Measurements from ENCODE around the gene POTEJ.
"Not testable (repeated sequence)": the region's sequence is repeated elsewhere in the genome, so short reads cannot be mapped to it uniquely, and the experiment has no call there.

Gene POTEJ

DNA sequence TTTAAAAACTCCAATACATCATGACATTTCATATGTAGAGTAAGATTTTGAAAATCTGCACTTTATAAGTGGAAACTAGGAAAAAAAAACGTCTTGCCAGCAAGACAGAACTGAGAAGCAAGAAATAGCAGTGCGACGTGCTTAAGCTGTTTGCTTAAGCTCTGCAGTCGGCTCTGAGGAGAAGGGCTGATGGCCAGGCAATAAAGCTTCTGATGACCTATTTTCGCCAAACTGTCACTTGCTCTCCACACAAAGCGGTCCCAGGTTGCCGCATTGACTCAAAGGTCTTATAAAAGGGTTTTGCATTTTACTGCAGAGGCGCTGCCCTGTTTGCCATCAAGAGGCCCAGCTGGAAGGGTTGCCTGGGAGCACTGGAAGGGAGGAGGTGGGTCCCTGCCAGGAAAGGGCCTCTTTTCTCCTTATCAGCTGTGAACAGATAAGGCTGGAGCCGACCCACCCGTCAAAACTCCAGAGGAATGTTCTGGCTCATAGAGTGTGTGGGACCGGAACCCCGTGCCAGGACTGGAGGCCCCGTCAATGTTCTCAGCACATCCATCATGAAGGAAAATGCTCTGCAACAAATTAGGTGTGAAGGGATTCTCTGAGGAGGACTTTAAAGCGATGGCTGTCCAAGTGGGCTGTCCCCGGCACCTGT is 9.5 kb upstream of the POTEJ start:
- DNase-seq (ENCODE audit: low read depth in 3 of 3) = not testable (repeated sequence)

DNA sequence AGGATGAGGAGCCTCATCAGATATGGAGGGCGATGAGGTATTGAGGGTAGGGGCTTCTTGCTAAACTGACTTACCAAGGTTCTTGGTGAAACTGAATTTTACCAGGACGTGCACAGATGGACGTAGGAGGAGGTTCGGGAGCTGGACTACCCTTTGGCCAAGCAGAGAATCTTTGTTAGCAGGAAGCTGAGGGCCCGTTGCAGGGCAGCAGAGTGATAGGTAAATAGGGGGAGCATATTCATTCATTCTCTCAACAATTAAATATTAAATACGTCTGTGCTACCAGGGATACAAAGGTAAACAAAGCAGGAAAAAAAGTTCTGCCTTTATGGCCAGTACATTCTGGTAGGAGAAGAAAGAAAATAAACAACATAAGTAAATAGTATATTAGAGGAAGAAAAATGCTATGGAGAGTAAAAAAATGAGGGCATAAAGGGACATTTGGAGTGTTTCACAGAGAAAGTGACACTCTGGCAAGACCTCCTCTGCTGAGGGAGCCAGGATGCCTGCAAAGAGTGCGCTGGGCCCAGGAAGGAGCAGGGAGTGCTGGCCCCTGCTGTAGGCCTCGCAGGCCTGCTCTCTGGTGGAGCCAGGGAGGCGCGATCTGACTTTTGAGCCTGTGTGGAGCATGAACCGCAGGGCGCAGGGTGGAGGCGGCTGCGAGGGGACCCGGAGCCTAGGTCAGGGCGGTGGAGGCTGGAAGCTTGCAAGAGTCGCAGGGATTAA is 2.8 kb upstream of the POTEJ start:
- DNase-seq (ENCODE audit: low read depth in 3 of 3) = not testable (repeated sequence)

DNA sequence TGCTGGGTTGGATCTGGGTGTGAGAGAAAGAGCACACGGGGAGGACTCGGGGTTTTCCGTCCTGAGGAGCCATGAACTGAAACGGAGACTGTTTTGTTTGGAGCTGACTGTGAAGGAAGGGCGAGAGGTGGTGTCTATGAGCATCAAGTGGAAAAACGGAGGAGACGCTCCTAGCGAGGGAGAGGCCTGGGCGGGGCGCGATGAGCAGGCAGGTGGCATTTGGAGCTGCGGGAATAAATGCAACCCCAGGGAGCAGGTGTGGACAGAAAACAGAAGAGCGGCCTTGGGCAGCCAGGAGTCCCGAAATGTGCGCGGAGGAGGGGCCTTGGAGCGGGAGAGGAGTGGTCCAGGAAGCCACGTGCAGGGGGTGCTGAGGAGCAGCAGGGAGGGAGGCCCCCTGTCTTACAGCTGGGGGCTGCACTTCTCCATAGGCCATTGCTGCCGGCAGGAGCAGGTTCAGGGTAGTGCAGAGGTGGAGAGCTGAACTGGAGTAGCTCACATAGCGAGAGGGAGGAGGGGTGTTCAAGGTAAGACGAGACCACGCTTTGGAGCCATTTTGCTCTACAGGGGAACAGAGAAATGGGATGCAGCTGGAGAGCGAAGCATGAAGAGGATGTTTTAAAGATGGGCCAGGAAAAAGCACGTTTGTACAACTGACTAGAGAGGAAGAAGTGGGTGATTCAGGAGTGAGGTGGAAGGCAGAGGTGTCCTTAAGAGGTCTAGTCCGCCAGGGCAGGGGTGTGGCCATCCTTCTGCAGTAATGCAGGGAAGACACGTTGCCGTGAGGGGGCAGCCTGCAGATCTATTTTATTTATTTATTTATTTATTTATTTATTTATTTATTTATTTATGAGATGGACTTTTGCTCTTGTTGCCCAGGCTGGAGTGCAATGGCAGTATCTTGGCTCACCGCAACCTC is 2.0 kb upstream of the POTEJ start:
- DNase-seq (ENCODE audit: low read depth in 3 of 3) = not testable (repeated sequence)

DNA sequence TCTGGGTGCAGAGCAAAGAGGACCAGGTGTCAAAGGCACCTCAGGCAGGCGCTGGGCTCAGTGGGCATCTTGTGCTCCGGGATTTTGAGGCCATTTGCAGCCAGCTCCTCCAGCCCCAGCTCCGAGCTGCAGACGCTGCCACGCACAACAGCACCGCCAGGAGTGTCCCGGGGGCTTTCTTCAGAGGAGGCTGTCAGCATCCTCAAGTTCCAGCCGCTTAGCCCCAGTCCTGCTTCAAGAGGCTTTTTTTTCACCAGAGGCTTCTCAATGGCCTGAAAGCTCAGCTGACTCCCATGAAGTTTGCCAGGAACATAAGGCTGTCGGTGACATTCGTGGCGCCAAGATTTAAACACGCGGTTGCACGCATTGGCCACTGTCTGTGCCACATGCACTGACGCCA is 754 bp upstream of the POTEJ start:
- DNase-seq (ENCODE audit: low read depth in 3 of 3) = not testable (repeated sequence)

DNA sequence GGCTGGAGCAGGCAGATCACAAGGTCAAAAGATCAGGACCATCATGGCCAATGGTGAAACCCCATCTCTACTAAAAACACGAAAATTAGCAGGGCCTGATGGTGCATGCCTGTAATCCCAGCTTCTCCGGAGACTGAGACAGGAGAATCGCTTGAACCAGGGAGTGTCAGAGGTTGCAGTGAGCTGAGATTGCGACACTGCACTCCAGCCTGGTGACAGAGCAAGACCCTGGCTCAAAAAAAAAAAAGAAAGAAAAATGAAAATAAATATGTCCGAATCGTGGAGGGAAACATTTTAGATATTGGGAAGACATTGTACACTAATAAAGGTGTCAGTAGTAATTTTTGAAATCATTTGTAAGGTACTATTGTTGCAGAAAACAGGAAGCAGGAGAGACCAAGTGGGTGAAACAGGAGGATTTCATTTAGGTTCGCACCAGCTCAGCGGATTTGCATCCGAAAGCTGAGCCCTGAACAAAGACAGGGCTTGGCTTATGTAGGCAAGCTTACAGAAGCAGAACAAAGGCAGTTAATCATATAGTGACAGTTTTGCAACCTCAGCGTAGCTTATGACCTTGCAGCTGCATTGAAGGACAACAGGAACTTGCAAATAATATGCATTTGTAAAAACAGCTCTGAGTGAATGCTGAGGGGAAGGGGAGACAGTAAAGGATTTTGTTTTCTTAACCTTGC is 17.7 kb downstream of the POTEJ start:
- not testable (repeated sequence) for DNase-seq (ENCODE audit: low read depth in 3 of 3)

DNA sequence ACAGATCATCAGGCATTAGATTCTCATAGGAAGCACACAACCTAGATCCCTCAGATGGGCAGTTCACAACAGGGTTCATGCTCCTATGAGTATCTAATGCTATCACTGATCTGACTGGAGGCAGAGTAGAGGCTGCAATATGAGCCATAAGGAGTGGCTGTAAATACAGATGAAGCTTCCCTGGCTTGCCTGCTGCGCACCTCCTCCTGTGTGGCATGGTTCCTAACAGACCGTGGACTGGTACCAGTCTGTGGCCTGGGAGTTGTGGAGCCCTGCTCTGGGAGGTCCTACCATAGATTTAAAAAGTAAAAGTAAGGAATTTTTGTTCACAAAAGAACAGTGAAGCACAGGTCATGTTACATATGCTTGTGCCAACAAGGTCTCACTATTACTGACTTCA is 27.7 kb downstream of the POTEJ start:
- DNase-seq (ENCODE audit: low read depth in 3 of 3) = not testable (repeated sequence)

DNA sequence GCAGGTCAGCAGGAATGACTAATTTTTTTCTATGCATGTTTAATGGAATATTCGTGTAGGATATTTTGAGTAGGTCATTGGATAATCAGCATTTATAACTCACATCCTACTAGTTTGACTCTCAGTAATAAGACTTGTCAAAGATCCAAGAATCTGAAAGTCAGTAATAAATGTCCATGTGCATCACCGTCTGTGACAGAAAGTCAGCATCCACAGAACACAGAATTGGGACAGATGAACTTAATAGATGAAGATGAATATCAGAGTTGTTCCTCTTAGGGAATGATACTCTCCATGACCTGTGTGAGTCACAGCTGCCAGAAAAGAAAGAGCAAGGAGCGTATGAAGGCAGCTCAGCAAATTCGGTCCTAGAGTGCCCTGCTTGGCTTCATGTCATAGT is 30.4 kb downstream of the POTEJ start:
- not testable (repeated sequence) for DNase-seq (ENCODE audit: low read depth in 3 of 3)

DNA sequence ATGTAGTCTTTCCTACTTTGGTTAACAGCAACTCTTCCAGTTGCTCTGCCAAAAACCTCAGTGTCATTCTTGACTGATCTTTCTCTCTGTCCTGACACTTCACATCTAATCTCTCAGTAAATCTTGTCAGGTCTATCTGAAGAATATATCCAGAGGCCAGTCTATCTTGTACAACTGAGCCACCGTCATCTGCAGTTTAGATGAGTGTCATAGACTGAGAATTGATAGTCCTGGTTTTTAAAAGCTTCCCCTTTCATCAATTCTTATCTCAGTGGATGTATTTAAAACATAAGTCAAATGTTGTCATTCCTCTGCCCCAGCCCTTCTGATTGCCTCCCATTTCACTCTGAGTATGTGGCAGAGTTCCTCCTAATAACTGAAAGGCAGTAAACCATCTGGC is 38.0 kb downstream of the POTEJ start:
- not testable (repeated sequence) for DNase-seq (ENCODE audit: low read depth in 3 of 3)

DNA sequence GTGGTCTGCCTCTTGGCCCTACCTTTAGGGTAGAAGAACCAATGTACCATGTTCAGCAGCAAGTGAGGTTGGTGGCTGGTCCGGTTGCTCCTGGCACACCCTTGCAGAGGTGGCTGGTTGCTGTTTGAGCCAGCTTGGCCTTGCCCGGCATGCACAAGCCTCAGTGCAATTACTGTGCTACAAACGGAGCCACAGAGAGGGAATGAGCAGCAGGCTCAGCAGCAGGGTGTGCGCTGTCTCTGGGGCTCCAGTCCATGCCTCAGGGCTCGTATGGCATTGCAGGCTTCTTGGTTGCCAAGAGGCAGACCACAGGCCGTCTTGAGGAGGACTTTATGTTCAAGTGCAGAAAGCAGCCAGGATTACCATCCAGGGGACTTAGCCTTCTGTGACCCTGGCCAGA is 53.3 kb downstream of the POTEJ start:
- DNase-seq (ENCODE audit: low read depth in 3 of 3) = not testable (repeated sequence)

DNA sequence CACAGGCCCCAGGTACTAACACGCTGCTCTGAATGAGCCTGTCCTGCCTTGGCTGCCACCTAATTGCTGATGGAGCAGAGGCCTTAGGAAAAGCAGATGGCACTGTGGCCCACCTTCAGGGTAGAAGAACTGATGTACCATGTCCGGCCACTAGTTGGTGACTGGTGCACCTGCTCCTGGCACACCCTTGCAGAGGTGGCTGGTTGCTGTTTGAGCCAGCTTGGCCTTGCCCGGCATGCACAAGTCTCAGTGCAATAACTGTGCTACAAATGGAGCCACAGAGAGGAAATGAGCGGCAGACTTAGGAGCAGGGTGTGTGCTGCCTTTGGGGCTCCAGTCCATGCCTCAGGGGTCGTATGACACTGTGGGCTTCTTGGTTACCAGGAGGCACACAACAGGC is 54.4 kb downstream of the POTEJ start:
- not testable (repeated sequence) for DNase-seq (ENCODE audit: low read depth in 3 of 3)

DNA sequence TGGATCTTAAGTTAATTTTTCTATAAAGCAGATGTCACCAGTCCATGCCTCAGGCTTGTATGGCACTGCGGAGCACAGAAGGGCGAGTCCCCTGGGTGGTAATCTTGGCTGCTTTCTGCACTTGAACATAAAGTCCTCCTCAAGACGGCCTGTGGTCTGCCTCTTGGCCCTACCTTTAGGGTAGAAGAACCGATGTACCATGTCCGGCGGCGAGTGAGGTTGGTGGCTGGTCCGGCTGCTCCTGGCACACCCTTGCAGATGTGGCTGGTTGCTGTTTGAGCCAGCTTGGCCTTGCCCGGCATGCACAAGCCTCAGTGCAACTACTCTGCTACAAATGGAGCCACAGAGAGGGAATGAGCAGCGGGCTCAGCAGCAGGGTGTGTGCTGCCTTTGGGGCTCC is 56.3 kb downstream of the POTEJ start:
- DNase-seq (ENCODE audit: low read depth in 3 of 3) = not testable (repeated sequence)

DNA sequence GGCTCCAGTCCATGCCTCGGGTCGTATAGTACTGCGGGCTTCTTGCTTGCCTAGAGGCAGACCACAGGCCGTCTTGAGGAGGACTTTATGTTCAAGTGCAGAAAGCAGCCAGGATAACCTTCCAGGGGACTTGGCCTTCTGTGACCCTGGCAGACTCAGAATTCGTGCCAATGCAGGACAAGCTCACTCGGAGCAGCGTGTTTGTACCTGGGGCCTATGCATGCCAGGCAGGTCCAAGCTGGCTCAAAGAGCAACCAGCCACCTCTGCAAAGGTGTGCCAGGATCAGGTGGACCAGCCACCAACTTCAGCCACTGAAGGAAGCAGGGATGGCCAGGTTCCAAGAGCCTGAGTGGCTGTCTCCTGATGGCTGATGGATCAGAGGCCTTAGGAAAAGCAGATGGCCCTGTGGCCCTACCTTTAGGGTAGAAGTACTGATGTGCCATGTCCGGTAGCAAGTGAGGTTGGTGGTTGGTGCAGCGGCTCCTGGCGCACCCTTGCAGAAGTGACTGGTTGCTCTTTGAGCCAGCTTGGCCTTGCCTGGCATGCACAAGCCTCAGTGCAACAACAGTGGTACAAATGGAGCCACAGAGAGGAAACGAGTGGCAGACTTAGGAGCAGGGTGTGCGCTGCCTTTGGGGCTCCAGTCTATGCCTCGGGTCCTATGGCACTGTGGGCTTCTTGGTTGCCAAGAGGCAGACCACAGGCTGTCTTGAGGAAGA is 58.9 kb downstream of the POTEJ start:
- not testable (repeated sequence) for DNase-seq (ENCODE audit: low read depth in 3 of 3)

DNA sequence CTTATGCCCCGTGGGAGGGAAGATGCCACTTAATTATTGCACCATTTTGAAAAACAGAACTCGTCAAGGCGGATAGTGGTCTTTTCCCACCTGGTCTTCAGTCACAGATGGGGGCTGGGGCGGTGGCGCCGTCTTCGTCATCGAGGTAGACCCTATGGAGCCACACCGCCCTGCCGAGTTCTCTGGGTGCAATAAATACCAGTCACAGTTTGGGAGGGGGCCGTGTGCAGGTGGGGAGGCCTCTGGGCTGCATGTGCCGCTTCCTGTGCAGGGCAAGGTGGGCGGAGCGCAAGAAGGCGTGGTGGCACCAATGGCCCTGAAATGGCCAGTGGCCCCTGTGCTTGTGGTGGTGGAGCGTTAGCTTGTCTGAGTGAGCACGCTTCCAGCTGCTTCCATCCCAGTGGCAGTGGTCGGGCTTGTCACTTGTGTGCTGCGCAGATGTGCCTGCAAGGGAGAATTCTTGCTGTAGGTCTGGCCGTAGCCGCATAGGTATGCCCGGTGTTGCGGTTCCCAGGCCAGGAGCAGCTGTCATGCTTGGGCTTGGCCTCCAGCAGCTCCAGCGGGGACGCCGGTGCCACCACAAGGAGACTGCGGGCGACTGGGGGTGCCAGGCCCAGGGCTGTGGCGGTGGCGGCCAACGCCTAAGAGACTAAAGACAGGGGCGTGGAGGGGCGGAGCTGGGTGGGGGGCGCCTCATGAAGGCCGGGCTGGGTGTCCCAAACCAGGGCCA is 81.0 kb downstream of the POTEJ start:
- not testable (repeated sequence) for DNase-seq (ENCODE audit: low read depth in 3 of 3)

DNA sequence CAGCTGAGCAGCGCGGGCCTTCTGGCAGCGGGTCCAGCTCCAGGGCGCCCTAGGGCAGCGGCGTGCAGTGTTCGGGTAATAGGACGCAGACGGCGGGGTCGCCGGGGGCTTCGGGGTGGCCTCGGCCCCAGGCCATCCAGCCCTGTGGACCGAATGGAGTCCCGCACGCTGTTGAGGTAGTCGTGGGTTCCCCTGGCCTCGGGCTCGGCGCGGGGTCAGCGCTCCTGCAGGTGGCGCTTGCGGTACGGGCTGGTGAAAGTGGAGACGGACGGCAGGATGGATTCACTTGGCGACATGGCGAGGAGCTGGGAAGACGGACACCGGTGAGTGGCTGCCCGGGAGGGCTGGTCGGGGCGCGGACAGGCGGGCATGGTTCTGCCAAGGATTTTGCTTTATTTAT is 82.2 kb downstream of the POTEJ start:
- DNase-seq (ENCODE audit: low read depth in 3 of 3) = peak in 1 of 3 experiments; percentile 26

DNA sequence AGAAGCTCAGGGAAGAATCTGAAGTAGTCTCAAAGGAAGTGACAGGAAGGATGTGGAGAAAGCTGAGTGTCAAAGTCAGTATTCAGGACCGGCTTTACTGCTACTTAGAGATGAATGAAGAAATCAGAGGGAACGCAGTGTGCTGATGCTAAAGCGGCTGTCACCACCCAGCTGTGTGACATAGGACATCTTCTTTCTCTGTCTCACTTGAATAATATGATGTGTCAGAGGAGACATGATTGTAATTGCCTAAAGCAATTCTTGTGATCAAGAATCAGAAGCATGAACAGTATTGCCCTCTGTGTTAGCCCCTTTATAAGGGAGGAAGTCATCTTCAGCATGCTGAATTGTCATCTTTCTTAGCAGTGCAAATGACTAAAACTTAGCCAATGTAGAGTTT is 92.0 kb downstream of the POTEJ start:
- DNase-seq (ENCODE audit: low read depth in 3 of 3) = not testable (repeated sequence)

Data from stimulated activated CD4-positive, alpha-beta T cell treated with anti-CD3 and anti-CD28 coated beads, TNF-alpha, amount 100 ng/mL, for 24 hours (primary cell).